UCSD-AML1 (cell line): ENCODE data around the gene PRR15L.
"Not testable (repeated sequence)": the region's sequence is repeated elsewhere in the genome, so short reads cannot be mapped to it uniquely, and the experiment has no call there.

Experiments used
- DNase-seq: peaks from one replicate; lab custom pipeline; 2025; ENCODE audit not compliant: unreplicated experiment; lab: John Stamatoyannopoulos, UW

The PRR15L gene

GRCh38 chr17:47957591-47958490 is at the start of gene PRR15L:
Gene PRR15L, minus strand, starts transcription at chr17:47957883. Its CDS starts 4,649 bp downstream, at chr17:47953234.
- no peak for DNase-seq

GRCh38 chr17:48006936-48007709 is 49.4 kb upstream of the PRR15L start:
- DNase-seq, result no peak

- DNase-seq, result no peak
Measured at GRCh38 chr17:48004983-48005382, 47.3 kb upstream of the PRR15L start.

- DNase-seq, result no peak
Measured at GRCh38 chr17:48003417-48004151, 45.9 kb upstream of the PRR15L start.

- no peak for DNase-seq
Measured at GRCh38 chr17:48002916-48003416, 45.3 kb upstream of the PRR15L start.

GRCh38 chr17:48002266-48002915 is 44.7 kb upstream of the PRR15L start:
- no peak for DNase-seq

- not testable (repeated sequence) for DNase-seq
Measured at GRCh38 chr17:48001657-48002056, 44.0 kb upstream of the PRR15L start.

- DNase-seq, result no peak
Measured at GRCh38 chr17:48001197-48001596, 43.5 kb upstream of the PRR15L start.

GRCh38 chr17:47999582-47999981 is 41.9 kb upstream of the PRR15L start:
- no peak for DNase-seq

GRCh38 chr17:47998044-47998443 is 40.4 kb upstream of the PRR15L start:
- no peak for DNase-seq

GRCh38 chr17:47997586-47997985 is 39.9 kb upstream of the PRR15L start:
- no peak for DNase-seq

- DNase-seq, result no peak
Measured at GRCh38 chr17:47996201-47996600, 38.5 kb upstream of the PRR15L start.

- DNase-seq, result no peak
Measured at GRCh38 chr17:47995241-47995935, 37.7 kb upstream of the PRR15L start.

GRCh38 chr17:47994724-47995123 is 37.0 kb upstream of the PRR15L start:
- no peak for DNase-seq

- DNase-seq, result no peak
Measured at GRCh38 chr17:47993964-47994363, 36.3 kb upstream of the PRR15L start.

GRCh38 chr17:47993031-47993564 is 35.4 kb upstream of the PRR15L start:
- DNase-seq, result no peak

GRCh38 chr17:47992216-47992615 is 34.5 kb upstream of the PRR15L start:
- DNase-seq, result no peak

- no peak for DNase-seq
Measured at GRCh38 chr17:47990962-47991731, 33.5 kb upstream of the PRR15L start.

- no peak for DNase-seq
Measured at GRCh38 chr17:47989700-47990099, 32.0 kb upstream of the PRR15L start.
